Mesenchymal stem cell (in vitro differentiated cells and primary cell): ENCODE results near the gene CAMK1G.
A peak's percentile ranks its signal among the peaks of the same experiment; 100 is the strongest.

Experiments
- DNase-seq: peaks from one replicate; pipeline ENCODE4 v3.0.0-alpha.2; 2013
- H2AFZ ChIP-seq: one replicate; pipeline ENCODE4 v1.6.1; 2013; ENCODE audit warnings: low read depth, mild to moderate bottlenecking, control low read depth, inconsistent platforms, low read length, moderate library complexity
- H2AK5ac ChIP-seq: 2 replicates; pipeline ENCODE4 v1.6.1; 2013; ENCODE audit warnings: low read length, moderate library complexity, mild to moderate bottlenecking, inconsistent platforms; ENCODE audit not compliant: severe bottlenecking
- H2BK120ac ChIP-seq: one replicate; pipeline ENCODE4 v1.6.1; 2013; ENCODE audit warnings: low read depth, mild to moderate bottlenecking, inconsistent platforms, low read length, moderate library complexity
- H2BK12ac ChIP-seq, 2 experiments: one replicate each; pipeline ENCODE4 v1.6.1; 2013; ENCODE audit warnings: inconsistent platforms in 2 of 2, low read length in 2 of 2, mild to moderate bottlenecking in 2 of 2, moderate library complexity in 2 of 2, control low read depth in 1 of 2
- H2BK15ac ChIP-seq: one replicate; pipeline ENCODE4 v1.6.1; 2013; ENCODE audit warnings: mild to moderate bottlenecking, low read depth, inconsistent platforms; ENCODE audit not compliant: poor library complexity, severe bottlenecking
- H2BK5ac ChIP-seq: 2 replicates; pipeline ENCODE4 v1.6.1; 2013; ENCODE audit warnings: low read depth, mild to moderate bottlenecking, low read length, control low read depth, inconsistent platforms; ENCODE audit not compliant: poor library complexity, severe bottlenecking
- H3K14ac ChIP-seq, 2 experiments: one replicate each; pipeline ENCODE4 v1.6.1; 2013; ENCODE audit warnings: inconsistent platforms in 2 of 2, low read length in 2 of 2, control low read depth in 1 of 2, mild to moderate bottlenecking in 1 of 2, moderate library complexity in 1 of 2
- H3K18ac ChIP-seq, 2 experiments: one replicate each; pipeline ENCODE4 v1.6.1; 2013; ENCODE audit warnings: inconsistent platforms in 2 of 2, low read length in 2 of 2, control low read depth in 1 of 2, low read depth in 1 of 2, mild to moderate bottlenecking in 1 of 2
- H3K23ac ChIP-seq, 2 experiments: one replicate each; pipeline ENCODE4 v1.6.1; 2013; ENCODE audit warnings: inconsistent platforms in 2 of 2, low read length in 2 of 2, mild to moderate bottlenecking in 2 of 2, moderate library complexity in 2 of 2, control low read depth in 1 of 2
- H3K27ac ChIP-seq: 2 replicates; pipeline ENCODE4 v1.5.1; 2013; ENCODE audit warnings: mild to moderate bottlenecking, moderate library complexity, low read length, control low read depth, inconsistent platforms; ENCODE audit not compliant: poor library complexity, severe bottlenecking
- H3K27me3 ChIP-seq, 2 experiments: 2 replicates each; pipeline versions ENCODE4 v1.6.1 to v1.7.0; 2013; ENCODE audit warnings: low read length in 2 of 2, mild to moderate bottlenecking in 2 of 2, moderate library complexity in 2 of 2, control low read depth in 1 of 2, inconsistent platforms in 1 of 2; ENCODE audit not compliant: control insufficient read depth in 1 of 2, insufficient read depth in 1 of 2
- H3K36me3 ChIP-seq, 2 experiments: 2 replicates each; pipeline versions ENCODE4 v1.6.1 to v1.7.0; 2013; ENCODE audit warnings: low read length in 2 of 2, control low read depth in 1 of 2, inconsistent platforms in 1 of 2, low read depth in 1 of 2, mild to moderate bottlenecking in 1 of 2; ENCODE audit not compliant: insufficient read depth in 2 of 2, control insufficient read depth in 1 of 2
- H3K4ac ChIP-seq, 2 experiments: one replicate each; pipeline ENCODE4 v1.6.1; 2013; ENCODE audit warnings: inconsistent platforms in 2 of 2, low read length in 2 of 2, mild to moderate bottlenecking in 2 of 2, moderate library complexity in 2 of 2, control low read depth in 1 of 2, low read depth in 1 of 2
- H3K4me1 ChIP-seq: 2 replicates; pipeline ENCODE4 v1.6.1; 2013; ENCODE audit warnings: low read depth, low read length, control low read depth; ENCODE audit not compliant: control insufficient read depth, insufficient read depth
- H3K4me2 ChIP-seq: 2 replicates; pipeline ENCODE4 v1.6.1; 2013; ENCODE audit warnings: low read length, mild to moderate bottlenecking, inconsistent platforms; ENCODE audit not compliant: poor library complexity, severe bottlenecking
- H3K4me3 ChIP-seq, 2 experiments: 2 replicates each; pipeline versions ENCODE4 v1.5.1 to v1.7.0; 2013; ENCODE audit warnings: low read length in 2 of 2, mild to moderate bottlenecking in 2 of 2, control low read depth in 1 of 2, low read depth in 1 of 2; ENCODE audit not compliant: insufficient read depth in 1 of 2
- H3K79me1 ChIP-seq: replicated peaks from 2 replicates; pipeline ENCODE4 v1.6.1; 2013; ENCODE audit warnings: mild to moderate bottlenecking, control low read depth, low read length, inconsistent platforms; ENCODE audit not compliant: poor library complexity, severe bottlenecking
- H3K9ac ChIP-seq: 2 replicates; pipeline ENCODE4 v1.7.0; 2013; ENCODE audit warnings: mild to moderate bottlenecking, low read length, moderate library complexity
- H3K9me3 ChIP-seq: 2 replicates; pipeline ENCODE4 v1.7.0; 2013; ENCODE audit warnings: mild to moderate bottlenecking, low read length; ENCODE audit not compliant: control insufficient read depth
- H4K8ac ChIP-seq: one replicate; pipeline ENCODE4 v1.6.1; 2013; ENCODE audit warnings: inconsistent platforms, mild to moderate bottlenecking, low read length, moderate library complexity
- H4K91ac ChIP-seq: one replicate; pipeline ENCODE4 v1.6.1; 2013; ENCODE audit warnings: mild to moderate bottlenecking, low read length, inconsistent platforms
- WGBS: methylation state at CpG from one replicate; pipeline ENCODE4 v1.1.7; 2013; ENCODE audit warnings: mixed read lengths; 5-methylcytosine and 5-hydroxymethylcytosine counted together

CAMK1G gene

DNA sequence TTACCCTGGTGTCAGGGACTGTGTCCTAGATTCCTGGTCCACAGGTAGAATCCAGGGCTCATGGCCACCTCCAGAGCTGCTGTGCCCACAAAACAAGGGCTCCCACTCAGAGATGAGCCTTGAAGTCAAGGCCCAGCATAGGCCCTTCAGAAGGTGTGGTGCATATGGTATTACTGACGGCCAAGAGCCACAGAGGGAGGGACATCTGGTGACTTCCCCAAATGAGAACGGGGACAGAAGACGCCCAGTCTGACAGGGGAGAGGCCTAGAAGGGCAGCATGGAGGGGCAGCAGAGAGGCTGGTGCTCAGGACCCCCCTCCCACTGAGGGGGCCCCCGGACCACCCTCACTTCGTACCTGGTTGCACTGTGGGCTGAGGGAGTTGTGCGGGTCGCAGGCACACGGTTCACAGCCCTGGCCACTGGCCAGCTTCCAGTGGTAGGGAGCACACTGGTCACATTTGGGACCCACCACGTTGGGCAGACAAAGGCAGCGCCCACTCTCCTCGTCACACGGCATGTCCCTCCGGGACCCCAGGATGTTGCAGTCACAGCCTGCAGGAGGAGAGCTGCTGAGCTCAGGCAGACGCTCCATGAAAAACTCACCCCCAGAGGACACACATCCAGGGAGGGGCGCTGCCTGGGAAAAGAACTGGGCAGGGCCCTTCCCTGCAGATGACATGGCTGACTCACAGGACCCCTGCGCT lies 43.7 kb downstream of the CAMK1G start:
- whole genome bisulfite sequencing, result 67% methylated on average over 16 of the region's 16 CpGs
- DNase-seq, result no peak
- no peak overlapping the region for H3K4me2 ChIP-seq

GRCh38 chr1:209627732-209628196 lies 44.2 kb downstream of the CAMK1G start:
- H3K4me2 ChIP-seq, result no peak overlapping the region
- H2AFZ ChIP-seq, result peak overlapping the region; percentile 46
- no peak overlapping the region for H2BK120ac ChIP-seq
- H4K91ac ChIP-seq, result peak overlapping the region; percentile 30
- no peaks in the 10 kb centered on the region for H3K9me3 ChIP-seq
- no peak overlapping the region for H3K27ac ChIP-seq
- H3K18ac ChIP-seq, result peak overlapping the region; percentile 62 to 69
- H3K27me3 ChIP-seq, result no peaks in the 10 kb centered on the region
- no peak overlapping the region for H2AK5ac ChIP-seq
- H3K23ac ChIP-seq, result peak overlapping the region in 1 of 2 experiments; percentile 40
- peak overlapping the region in 1 of 2 experiments; percentile 29 for H3K4ac ChIP-seq
- peaks cover 26% of the 10 kb centered on the region for H3K4me1 ChIP-seq
- WGBS, result 47% methylated on average over 16 of the region's 16 CpGs
- H2BK12ac ChIP-seq, result peak overlapping the region in 1 of 2 experiments; percentile 92
- H3K14ac ChIP-seq, result peak overlapping the region in 1 of 2 experiments; percentile 73
- no peak overlapping the region for H2BK15ac ChIP-seq
- peaks cover 0 to 8% of the 10 kb centered on the region in 2 experiments for H3K36me3 ChIP-seq
- H3K9ac ChIP-seq, result peak overlapping the region; percentile 3
- no peaks in the 10 kb centered on the region for H3K79me1 ChIP-seq
- H4K8ac ChIP-seq, result peak overlapping the region; percentile 41
- peak; percentile 75 for DNase-seq
- no peak overlapping the region for H3K4me3 ChIP-seq
- H2BK5ac ChIP-seq, result no peak overlapping the region

More for the DNA sequence above, 43.7 kb downstream of the CAMK1G start:
- H2BK12ac ChIP-seq, result peak overlapping the region in 1 of 2 experiments; percentile 13
- H3K79me1 ChIP-seq, result no peaks in the 10 kb centered on the region
- H3K14ac ChIP-seq, result no peak overlapping the region
- no peak overlapping the region for H2AFZ ChIP-seq
- no peak overlapping the region for H2AK5ac ChIP-seq
- H3K18ac ChIP-seq, result no peak overlapping the region
- H3K23ac ChIP-seq, result no peak overlapping the region
- no peaks in the 10 kb centered on the region for H3K27me3 ChIP-seq
- no peak overlapping the region for H2BK5ac ChIP-seq
- H3K4ac ChIP-seq, result no peak overlapping the region
- no peak overlapping the region for H2BK120ac ChIP-seq
- H3K4me1 ChIP-seq, result peaks cover 26% of the 10 kb centered on the region
- H3K9me3 ChIP-seq, result no peaks in the 10 kb centered on the region
- H3K9ac ChIP-seq, result no peak overlapping the region
- no peak overlapping the region for H3K27ac ChIP-seq
- peaks cover 0 to 8% of the 10 kb centered on the region in 2 experiments for H3K36me3 ChIP-seq
- no peak overlapping the region for H3K4me3 ChIP-seq
- H4K8ac ChIP-seq, result no peak overlapping the region
- peak overlapping the region; percentile 12 for H4K91ac ChIP-seq
- H2BK15ac ChIP-seq, result peak overlapping the region; percentile 79

DNA sequence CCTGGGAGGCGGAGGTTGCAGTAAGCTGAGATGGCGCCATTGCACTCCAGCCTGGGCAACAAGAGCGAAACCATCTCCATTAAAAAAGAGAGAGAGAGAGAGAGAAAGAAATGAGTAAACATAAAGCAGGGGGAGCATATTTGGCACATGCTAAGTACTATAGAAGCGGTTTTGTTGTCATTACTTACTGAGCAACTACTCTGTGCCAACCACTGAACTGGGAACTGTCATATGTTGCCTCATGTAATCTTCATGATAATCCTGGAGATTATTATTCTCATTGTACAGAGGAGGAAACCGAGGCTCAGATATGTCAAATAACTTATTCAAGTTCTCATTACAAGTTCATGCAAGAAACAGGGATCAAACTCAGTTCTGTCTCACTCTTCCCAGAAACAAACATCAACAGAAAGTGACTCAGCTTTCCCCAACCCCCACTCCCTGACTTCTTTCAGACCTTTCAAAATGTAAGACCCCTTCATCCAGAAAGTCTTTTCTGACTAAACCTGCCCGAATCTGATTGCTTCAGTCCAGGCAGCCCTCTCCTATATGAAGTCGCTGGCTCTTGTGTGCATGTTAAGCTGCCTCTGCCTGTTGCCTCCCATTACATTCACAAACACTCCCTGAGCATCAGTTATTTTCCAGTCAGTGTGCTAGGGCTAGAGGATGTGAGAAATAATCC lies 45.2 kb downstream of the CAMK1G start:
- H2BK15ac ChIP-seq, result no peak overlapping the region
- H3K4me1 ChIP-seq, result peaks cover 28% of the 10 kb centered on the region
- DNase-seq, result peak; percentile 43
- H2BK120ac ChIP-seq, result no peak overlapping the region
- no peaks in the 10 kb centered on the region for H3K9me3 ChIP-seq
- H3K27ac ChIP-seq, result no peak overlapping the region
- no peak overlapping the region for H4K8ac ChIP-seq
- no peak overlapping the region for H3K14ac ChIP-seq
- no peak overlapping the region for H3K23ac ChIP-seq
- H4K91ac ChIP-seq, result no peak overlapping the region
- H2BK5ac ChIP-seq, result no peak overlapping the region
- H3K36me3 ChIP-seq, result peaks cover 0 to 3% of the 10 kb centered on the region in 2 experiments
- H3K27me3 ChIP-seq, result no peaks in the 10 kb centered on the region
- H3K9ac ChIP-seq, result no peak overlapping the region
- H3K4me2 ChIP-seq, result no peak overlapping the region
- no peak overlapping the region for H2AFZ ChIP-seq
- H3K4me3 ChIP-seq, result no peak overlapping the region
- H2BK12ac ChIP-seq, result no peak overlapping the region
- WGBS, result 88% methylated on average over 6 of the region's 7 CpGs
- H3K4ac ChIP-seq, result no peak overlapping the region
- H3K18ac ChIP-seq, result no peak overlapping the region
- H3K79me1 ChIP-seq, result no peaks in the 10 kb centered on the region
- H2AK5ac ChIP-seq, result no peak overlapping the region
